WTC11 (cell line): ENCODE data around the gene MAMDC2. TPM values are rescaled to one million over a fixed set of nuclear protein-coding genes. Genes with fewer than 3 reads are reported as not detected.
A peak's percentile ranks its signal among the peaks of the same experiment; 100 is the strongest.

Experiments
- ATAC-seq: fragments of 200-7000 bp; cut with Tn5 transposase; 2 replicates; pipeline ENCODE4 v1.10.0; 2021; ENCODE audit warnings: mild to moderate bottlenecking, moderate library complexity
- CTCF ChIA-PET: fragments of 300-600 bp; sonication (Branson Sonifier 250); formaldehyde crosslinking; loops from one replicate; lab custom pipeline; 2021; ENCODE audit warnings: antibody characterized with exemption; lab: Charles Lee
- POLR2A ChIA-PET: fragments of 350-600 bp; sonication (Branson Sonifier 250); formaldehyde crosslinking; loops from one replicate; lab custom pipeline; 2021; ENCODE audit warnings: antibody characterized with exemption; lab: Charles Lee
- DNase-seq: peaks from one replicate; pipeline ENCODE4 v3.0.0; 2021; ENCODE audit warnings: low spot score
- H3K27ac Mint-ChIP-seq: 2 replicates; pipeline ENCODE4 v1.8.0; 2021; ENCODE audit warnings: mixed read lengths
- H3K27me3 Mint-ChIP-seq: 2 replicates; pipeline ENCODE4 v1.8.0; 2021; ENCODE audit warnings: low read depth, mild to moderate bottlenecking, moderate library complexity, mixed read lengths
- H3K36me3 Mint-ChIP-seq: 2 replicates; pipeline ENCODE4 v1.8.0; 2021; ENCODE audit warnings: mixed read lengths
- H3K4me1 Mint-ChIP-seq: 2 replicates; pipeline ENCODE4 v1.8.0; 2022; ENCODE audit warnings: mixed read lengths
- H3K4me3 Mint-ChIP-seq: 2 replicates; pipeline ENCODE4 v1.8.0; 2021; ENCODE audit warnings: mild to moderate bottlenecking, moderate library complexity, mixed read lengths
- H3K9me3 Mint-ChIP-seq: 2 replicates; pipeline ENCODE4 v1.8.0; 2021; ENCODE audit warnings: mixed read lengths
- CREB1 ChIP-seq: sonication (generic); formaldehyde crosslinking; IDR thresholded peaks from 2 replicates; pipeline ENCODE4 v1.8.0; 2023; ENCODE audit warnings: mild to moderate bottlenecking, missing genetic modification reagents
- ESRRA ChIP-seq: sonication (generic); formaldehyde crosslinking; IDR thresholded peaks from 2 replicates; pipeline ENCODE4 v1.8.1; 2022; ENCODE audit warnings: mild to moderate bottlenecking, missing genetic modification reagents, borderline replicate concordance
- FOXK1 ChIP-seq: sonication (generic); formaldehyde crosslinking; IDR thresholded peaks from 2 replicates; pipeline ENCODE4 v1.8.0; 2022; ENCODE audit warnings: mild to moderate bottlenecking, moderate library complexity, missing genetic modification reagents
- GTF2I ChIP-seq: fragments of 250-450 bp; sonication (Bioruptor Pico); conservative IDR thresholded peaks from 2 replicates; pipeline ENCODE4 v1.4.0; 2021; ENCODE audit warnings: mild to moderate bottlenecking
- KAT7 ChIP-seq: sonication (generic); formaldehyde crosslinking; IDR thresholded peaks from 2 replicates; pipeline ENCODE4 v1.8.1; 2023; ENCODE audit warnings: missing genetic modification reagents, mild to moderate bottlenecking, borderline replicate concordance
- MYBL2 ChIP-seq: sonication (generic); formaldehyde crosslinking; IDR thresholded peaks from 2 replicates; pipeline ENCODE4 v1.8.1; 2023; ENCODE audit warnings: mild to moderate bottlenecking, moderate library complexity, missing genetic modification reagents
- NFATC4 ChIP-seq: fragments of 250-450 bp; sonication (Bioruptor Pico); IDR thresholded peaks from 2 replicates; pipeline ENCODE4 v1.9.0; 2021; ENCODE audit warnings: mild to moderate bottlenecking
- NFE2L1 ChIP-seq: sonication (generic); formaldehyde crosslinking; IDR thresholded peaks from 2 replicates; pipeline ENCODE4 v1.8.1; 2023; ENCODE audit warnings: missing genetic modification reagents
- OVOL2 ChIP-seq: fragments of 250-450 bp; sonication (Bioruptor Pico); IDR thresholded peaks from 2 replicates; pipeline ENCODE4 v1.9.0; 2021; ENCODE audit warnings: mild to moderate bottlenecking, borderline replicate concordance
- SMAD4 ChIP-seq: sonication (generic); formaldehyde crosslinking; IDR thresholded peaks from 2 replicates; pipeline ENCODE4 v1.8.0; 2022; ENCODE audit warnings: mild to moderate bottlenecking, missing genetic modification reagents
- SP1 ChIP-seq: sonication (generic); formaldehyde crosslinking; conservative IDR thresholded peaks from 2 replicates; pipeline ENCODE4 v1.8.1; 2022; ENCODE audit warnings: missing genetic modification reagents
- TEAD1 ChIP-seq: sonication (generic); formaldehyde crosslinking; IDR thresholded peaks from 2 replicates; pipeline ENCODE4 v1.8.0; 2022; ENCODE audit warnings: mild to moderate bottlenecking, missing genetic modification reagents
- ZBTB21 ChIP-seq: sonication (generic); formaldehyde crosslinking; IDR thresholded peaks from 2 replicates; pipeline ENCODE4 v1.8.1; 2023; ENCODE audit warnings: mild to moderate bottlenecking, missing genetic modification reagents, borderline replicate concordance
- ZNF138 ChIP-seq: sonication (generic); formaldehyde crosslinking; conservative IDR thresholded peaks from 2 replicates; pipeline ENCODE4 v1.8.1; 2022; ENCODE audit warnings: mild to moderate bottlenecking, moderate library complexity, missing genetic modification reagents
- ZNF219 ChIP-seq: sonication (generic); formaldehyde crosslinking; IDR thresholded peaks from 2 replicates; pipeline ENCODE4 v1.8.0; 2023; ENCODE audit warnings: missing genetic modification reagents, mild to moderate bottlenecking, borderline replicate concordance
- ZNF232 ChIP-seq: sonication (generic); formaldehyde crosslinking; IDR thresholded peaks from 2 replicates; pipeline ENCODE4 v1.8.0; 2022; ENCODE audit warnings: mild to moderate bottlenecking, missing genetic modification reagents
- ZNF263 ChIP-seq: sonication (generic); formaldehyde crosslinking; IDR thresholded peaks from 2 replicates; pipeline ENCODE4 v1.8.1; 2022; ENCODE audit warnings: low read depth, mild to moderate bottlenecking, moderate library complexity, missing genetic modification reagents
- ZNF396 ChIP-seq: fragments of 250-450 bp; sonication (Bioruptor Pico); IDR thresholded peaks from 2 replicates; pipeline ENCODE4 v1.8.0; 2021; ENCODE audit warnings: mild to moderate bottlenecking, moderate library complexity, borderline replicate concordance
- ZNF671 ChIP-seq: fragments of 250-450 bp; sonication (Bioruptor Pico); IDR thresholded peaks from 2 replicates; pipeline ENCODE4 v1.8.0; 2021; ENCODE audit warnings: mild to moderate bottlenecking
- total RNA-seq: library from RNA; stranded (reverse); gene quantifications from 3 replicates; pipeline ENCODE4 v1.2.3, GENCODE V29; 2021
- TF ChIP-seq, protein P1 (sequence below): sonication (generic); formaldehyde crosslinking; IDR thresholded peaks from 2 replicates; pipeline ENCODE4 v1.8.1; 2023; ENCODE audit warnings: mild to moderate bottlenecking, missing genetic modification reagents, borderline replicate concordance
- TF ChIP-seq, protein P2 (sequence below): fragments of 250-450 bp; sonication (Bioruptor Pico); conservative IDR thresholded peaks from 2 replicates; pipeline ENCODE4 v1.9.0; 2021; ENCODE audit warnings: mild to moderate bottlenecking
- TF ChIP-seq, protein P3 (sequence below): fragments of 250-450 bp; sonication (Bioruptor Pico); IDR thresholded peaks from 2 replicates; pipeline ENCODE4 v1.8.0; 2021; ENCODE audit warnings: mild to moderate bottlenecking
- TF ChIP-seq, protein P4 (sequence below): sonication (generic); formaldehyde crosslinking; IDR thresholded peaks from 2 replicates; pipeline ENCODE4 v1.8.1; 2023; ENCODE audit warnings: mild to moderate bottlenecking, missing genetic modification reagents, moderate library complexity
- TF ChIP-seq, protein P5 (sequence below): sonication (generic); formaldehyde crosslinking; IDR thresholded peaks from 2 replicates; pipeline ENCODE4 v1.8.0; 2023; ENCODE audit warnings: mild to moderate bottlenecking, missing genetic modification reagents

The MAMDC2 gene
- total RNA-seq, 1 experiment from 2014 or later, result 6.0 TPM

DNA sequence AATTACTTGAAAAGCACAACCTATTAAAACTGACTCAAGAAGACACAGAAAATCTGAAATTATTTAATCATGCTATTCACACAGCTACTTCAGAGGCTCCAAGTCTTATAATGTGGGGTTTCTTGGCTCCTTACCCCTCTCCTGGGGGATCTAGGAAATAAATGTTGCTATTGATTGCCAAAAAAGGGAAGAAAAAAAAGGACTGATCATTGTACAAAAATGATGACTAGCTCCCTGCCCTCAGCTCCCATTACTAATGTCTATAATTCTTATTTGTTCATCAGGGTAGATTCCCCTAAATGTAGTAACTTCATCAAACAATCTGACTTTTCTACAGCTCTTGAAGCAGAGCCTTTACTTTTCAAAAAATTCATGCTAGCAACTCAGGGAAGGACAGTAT lies 211.8 kb downstream of the MAMDC2 start:
- CTCF ChIA-PET, result no interaction called here
- Mint-ChIP-seq H3K4me3 (no peak overlapping the region), H3K4me1 (peaks cover 23% of the 10 kb centered on the region), H3K27me3 (peaks cover 5% of the 10 kb centered on the region; the same call in 1 of the 2 replicates), H3K36me3 (peaks cover 3% of the 10 kb centered on the region; the same call in 1 of the 2 replicates), H3K9me3 (no peaks in the 10 kb centered on the region), H3K27ac (no peak overlapping the region)
- no peak for TF ChIP-seq SP1
- TF ChIP-seq ZBTB21, result no peak
- TF ChIP-seq, protein P1, sequence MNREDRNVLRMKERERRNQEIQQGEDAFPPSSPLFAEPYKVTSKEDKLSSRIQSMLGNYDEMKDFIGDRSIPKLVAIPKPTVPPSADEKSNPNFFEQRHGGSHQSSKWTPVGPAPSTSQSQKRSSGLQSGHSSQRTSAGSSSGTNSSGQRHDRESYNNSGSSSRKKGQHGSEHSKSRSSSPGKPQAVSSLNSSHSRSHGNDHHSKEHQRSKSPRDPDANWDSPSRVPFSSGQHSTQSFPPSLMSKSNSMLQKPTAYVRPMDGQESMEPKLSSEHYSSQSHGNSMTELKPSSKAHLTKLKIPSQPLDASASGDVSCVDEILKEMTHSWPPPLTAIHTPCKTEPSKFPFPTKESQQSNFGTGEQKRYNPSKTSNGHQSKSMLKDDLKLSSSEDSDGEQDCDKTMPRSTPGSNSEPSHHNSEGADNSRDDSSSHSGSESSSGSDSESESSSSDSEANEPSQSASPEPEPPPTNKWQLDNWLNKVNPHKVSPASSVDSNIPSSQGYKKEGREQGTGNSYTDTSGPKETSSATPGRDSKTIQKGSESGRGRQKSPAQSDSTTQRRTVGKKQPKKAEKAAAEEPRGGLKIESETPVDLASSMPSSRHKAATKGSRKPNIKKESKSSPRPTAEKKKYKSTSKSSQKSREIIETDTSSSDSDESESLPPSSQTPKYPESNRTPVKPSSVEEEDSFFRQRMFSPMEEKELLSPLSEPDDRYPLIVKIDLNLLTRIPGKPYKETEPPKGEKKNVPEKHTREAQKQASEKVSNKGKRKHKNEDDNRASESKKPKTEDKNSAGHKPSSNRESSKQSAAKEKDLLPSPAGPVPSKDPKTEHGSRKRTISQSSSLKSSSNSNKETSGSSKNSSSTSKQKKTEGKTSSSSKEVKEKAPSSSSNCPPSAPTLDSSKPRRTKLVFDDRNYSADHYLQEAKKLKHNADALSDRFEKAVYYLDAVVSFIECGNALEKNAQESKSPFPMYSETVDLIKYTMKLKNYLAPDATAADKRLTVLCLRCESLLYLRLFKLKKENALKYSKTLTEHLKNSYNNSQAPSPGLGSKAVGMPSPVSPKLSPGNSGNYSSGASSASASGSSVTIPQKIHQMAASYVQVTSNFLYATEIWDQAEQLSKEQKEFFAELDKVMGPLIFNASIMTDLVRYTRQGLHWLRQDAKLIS (CRISPR knock-in tag), result no peak
- no peak for TF ChIP-seq ZNF263
- TF ChIP-seq ESRRA (CRISPR knock-in tag), result no peak
- no peak for TF ChIP-seq NFE2L1
- TF ChIP-seq FOXK1, result no peak
- no peak for TF ChIP-seq KAT7 (CRISPR knock-in tag)
- no peak for TF ChIP-seq SMAD4 (CRISPR knock-in tag)
- TF ChIP-seq, protein P2, sequence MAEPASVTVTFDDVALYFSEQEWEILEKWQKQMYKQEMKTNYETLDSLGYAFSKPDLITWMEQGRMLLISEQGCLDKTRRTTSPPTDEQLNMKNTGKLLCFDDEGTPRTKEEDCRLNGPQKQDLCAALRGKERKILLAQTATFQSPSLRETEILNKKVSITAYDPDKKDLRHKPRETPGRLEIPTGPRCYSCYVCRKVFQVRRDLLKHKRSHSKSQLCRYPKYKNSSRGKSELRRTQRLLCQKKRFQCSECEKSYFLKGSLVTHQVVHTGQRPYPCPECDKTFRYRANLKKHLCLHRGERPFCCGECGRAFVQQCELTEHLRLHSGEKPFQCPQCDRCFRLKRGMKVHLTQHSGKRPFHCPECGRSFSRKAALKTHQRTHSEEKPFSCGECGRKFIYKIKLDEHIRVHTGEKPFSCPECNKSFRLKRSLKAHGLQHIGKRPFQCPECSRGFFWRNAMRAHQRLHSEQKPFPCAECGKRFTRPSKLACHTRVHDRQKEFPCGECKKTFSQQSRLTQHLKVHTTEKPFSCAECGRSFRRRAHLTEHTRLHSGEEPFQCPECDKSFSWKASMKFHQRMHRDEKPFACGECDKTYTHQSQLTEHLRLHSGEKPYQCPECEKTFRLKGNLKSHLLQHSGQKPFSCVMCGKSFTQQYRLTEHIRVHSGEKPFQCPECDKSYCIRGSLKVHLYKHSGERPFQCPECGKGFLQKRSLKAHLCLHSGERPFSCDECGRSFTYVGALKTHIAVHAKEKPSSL (CRISPR knock-in tag), result no peak
- no peak for TF ChIP-seq OVOL2
- TF ChIP-seq NFATC4 (CRISPR knock-in tag), result no peak
- no peak for DNase-seq
- ATAC-seq, result no peak
- POLR2A ChIA-PET, result no interaction called here

DNA sequence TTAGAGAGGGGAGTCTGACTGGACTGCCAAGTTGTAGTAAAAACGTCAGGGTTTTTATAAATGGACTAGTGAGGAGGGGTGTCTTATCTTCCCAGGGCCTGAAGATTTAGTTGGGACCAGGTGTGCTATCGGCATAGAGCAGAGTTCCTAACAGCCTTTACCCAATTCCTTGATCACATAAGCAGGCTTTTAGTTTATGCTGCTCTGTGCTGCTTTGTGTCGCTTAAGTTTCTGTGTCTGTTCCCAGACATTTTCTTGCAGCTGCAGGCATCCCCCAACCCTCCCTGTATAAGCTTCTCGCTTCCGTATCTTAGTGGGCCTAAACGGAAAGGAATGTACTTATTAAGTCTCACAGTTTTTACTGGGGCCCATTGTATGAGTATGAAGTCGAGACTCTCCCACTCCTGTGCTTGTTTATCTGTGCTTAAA lies 212.5 kb downstream of the MAMDC2 start:
- DNase-seq, result no peak
- Mint-ChIP-seq H3K9me3 (no peaks in the 10 kb centered on the region), H3K27ac (peak overlapping the region; percentile 44; the same call in 1 of the 2 replicates), H3K27me3 (peaks cover 5% of the 10 kb centered on the region; the same call in 1 of the 2 replicates), H3K4me3 (no peak overlapping the region), H3K4me1 (peaks cover 30% of the 10 kb centered on the region), H3K36me3 (peaks cover 6% of the 10 kb centered on the region; the same call in 1 of the 2 replicates)
- TF ChIP-seq MYBL2, result no peak
- ChIA-PET POLR2A (no interaction called here), CTCF (interaction anchor here (0.9 kb wide), 1 partner anchor 347 kb away, joined by 3 read pairs; no protein-coding TSS in a partner anchor)
- ATAC-seq, result no peak

DNA sequence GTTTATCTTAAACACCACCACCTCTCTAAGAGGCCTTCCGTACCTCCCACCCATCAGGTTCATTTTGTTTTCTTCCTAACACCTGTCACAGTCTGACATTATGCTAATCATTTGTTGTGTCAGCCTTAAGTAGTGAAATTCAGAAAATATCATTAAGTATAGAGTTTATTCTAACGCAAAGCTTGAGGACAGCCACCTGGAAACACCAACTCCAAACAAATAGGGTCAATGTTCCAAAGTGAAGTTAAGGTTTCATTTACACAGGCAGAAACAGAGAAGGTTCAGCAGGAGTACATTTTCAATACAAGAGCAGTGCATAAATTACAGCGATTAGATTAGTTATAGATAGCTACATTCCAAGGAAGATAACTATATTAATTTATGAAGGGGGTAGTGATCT lies 213.9 kb downstream of the MAMDC2 start:
- peaks cover 5% of the 10 kb centered on the region; the same call in 1 of the 2 replicates for H3K27me3 Mint-ChIP-seq
- ChIA-PET POLR2A (no interaction called here), CTCF (interaction anchor here (0.6 to 1.7 kb wide), 4 partner anchors 28 to 345 kb away, joined by 3 to 5 read pairs (median 4); no protein-coding TSS in a partner anchor)
- H3K9me3 Mint-ChIP-seq, result no peaks in the 10 kb centered on the region
- DNase-seq (no peak), ATAC-seq (no peak)
- H3K4me1 Mint-ChIP-seq, result peaks cover 44% of the 10 kb centered on the region
- H3K27ac Mint-ChIP-seq, result peak overlapping the region; percentile 5; the same call in 1 of the 2 replicates
- H3K36me3 Mint-ChIP-seq, result peaks cover 20% of the 10 kb centered on the region
- H3K4me3 Mint-ChIP-seq, result peak overlapping the region; percentile 4
- TF ChIP-seq ZNF219 (CRISPR knock-in tag), result no peak
- TF ChIP-seq, protein P3, sequence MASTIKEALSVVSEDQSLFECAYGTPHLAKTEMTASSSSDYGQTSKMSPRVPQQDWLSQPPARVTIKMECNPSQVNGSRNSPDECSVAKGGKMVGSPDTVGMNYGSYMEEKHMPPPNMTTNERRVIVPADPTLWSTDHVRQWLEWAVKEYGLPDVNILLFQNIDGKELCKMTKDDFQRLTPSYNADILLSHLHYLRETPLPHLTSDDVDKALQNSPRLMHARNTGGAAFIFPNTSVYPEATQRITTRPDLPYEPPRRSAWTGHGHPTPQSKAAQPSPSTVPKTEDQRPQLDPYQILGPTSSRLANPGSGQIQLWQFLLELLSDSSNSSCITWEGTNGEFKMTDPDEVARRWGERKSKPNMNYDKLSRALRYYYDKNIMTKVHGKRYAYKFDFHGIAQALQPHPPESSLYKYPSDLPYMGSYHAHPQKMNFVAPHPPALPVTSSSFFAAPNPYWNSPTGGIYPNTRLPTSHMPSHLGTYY (CRISPR knock-in tag), result no peak
- TF ChIP-seq ZNF671 (CRISPR knock-in tag), result no peak
- no peak for TF ChIP-seq FOXK1
- TF ChIP-seq CREB1, result no peak
- TF ChIP-seq ZNF396 (CRISPR knock-in tag), result no peak
- TF ChIP-seq NFATC4 (CRISPR knock-in tag), result no peak
- TF ChIP-seq, protein P4, sequence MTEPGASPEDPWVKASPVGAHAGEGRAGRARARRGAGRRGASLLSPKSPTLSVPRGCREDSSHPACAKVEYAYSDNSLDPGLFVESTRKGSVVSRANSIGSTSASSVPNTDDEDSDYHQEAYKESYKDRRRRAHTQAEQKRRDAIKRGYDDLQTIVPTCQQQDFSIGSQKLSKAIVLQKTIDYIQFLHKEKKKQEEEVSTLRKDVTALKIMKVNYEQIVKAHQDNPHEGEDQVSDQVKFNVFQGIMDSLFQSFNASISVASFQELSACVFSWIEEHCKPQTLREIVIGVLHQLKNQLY (CRISPR knock-in tag), result no peak
- no peak for TF ChIP-seq GTF2I (CRISPR knock-in tag)
- no peak for TF ChIP-seq ZNF232 (CRISPR knock-in tag)
- TF ChIP-seq TEAD1 (CRISPR knock-in tag), result no peak
- TF ChIP-seq ZNF138 (CRISPR knock-in tag), result no peak
- TF ChIP-seq, protein P5, sequence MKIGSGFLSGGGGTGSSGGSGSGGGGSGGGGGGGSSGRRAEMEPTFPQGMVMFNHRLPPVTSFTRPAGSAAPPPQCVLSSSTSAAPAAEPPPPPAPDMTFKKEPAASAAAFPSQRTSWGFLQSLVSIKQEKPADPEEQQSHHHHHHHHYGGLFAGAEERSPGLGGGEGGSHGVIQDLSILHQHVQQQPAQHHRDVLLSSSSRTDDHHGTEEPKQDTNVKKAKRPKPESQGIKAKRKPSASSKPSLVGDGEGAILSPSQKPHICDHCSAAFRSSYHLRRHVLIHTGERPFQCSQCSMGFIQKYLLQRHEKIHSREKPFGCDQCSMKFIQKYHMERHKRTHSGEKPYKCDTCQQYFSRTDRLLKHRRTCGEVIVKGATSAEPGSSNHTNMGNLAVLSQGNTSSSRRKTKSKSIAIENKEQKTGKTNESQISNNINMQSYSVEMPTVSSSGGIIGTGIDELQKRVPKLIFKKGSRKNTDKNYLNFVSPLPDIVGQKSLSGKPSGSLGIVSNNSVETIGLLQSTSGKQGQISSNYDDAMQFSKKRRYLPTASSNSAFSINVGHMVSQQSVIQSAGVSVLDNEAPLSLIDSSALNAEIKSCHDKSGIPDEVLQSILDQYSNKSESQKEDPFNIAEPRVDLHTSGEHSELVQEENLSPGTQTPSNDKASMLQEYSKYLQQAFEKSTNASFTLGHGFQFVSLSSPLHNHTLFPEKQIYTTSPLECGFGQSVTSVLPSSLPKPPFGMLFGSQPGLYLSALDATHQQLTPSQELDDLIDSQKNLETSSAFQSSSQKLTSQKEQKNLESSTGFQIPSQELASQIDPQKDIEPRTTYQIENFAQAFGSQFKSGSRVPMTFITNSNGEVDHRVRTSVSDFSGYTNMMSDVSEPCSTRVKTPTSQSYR (CRISPR knock-in tag), result no peak
